WI38 (cell line): ENCODE results near the gene DNMT3L.
"Not testable (repeated sequence)": the region's sequence is repeated elsewhere in the genome, so short reads cannot be mapped to it uniquely, and the experiment has no call there.

ENCODE experiments used
- H3K4me3 ChIP-seq: 2 replicates; pipeline ENCODE4 v1.5.1; 2011; ENCODE audit warnings: low read depth, mild to moderate bottlenecking, control low read depth, low read length

The DNMT3L gene

DNA sequence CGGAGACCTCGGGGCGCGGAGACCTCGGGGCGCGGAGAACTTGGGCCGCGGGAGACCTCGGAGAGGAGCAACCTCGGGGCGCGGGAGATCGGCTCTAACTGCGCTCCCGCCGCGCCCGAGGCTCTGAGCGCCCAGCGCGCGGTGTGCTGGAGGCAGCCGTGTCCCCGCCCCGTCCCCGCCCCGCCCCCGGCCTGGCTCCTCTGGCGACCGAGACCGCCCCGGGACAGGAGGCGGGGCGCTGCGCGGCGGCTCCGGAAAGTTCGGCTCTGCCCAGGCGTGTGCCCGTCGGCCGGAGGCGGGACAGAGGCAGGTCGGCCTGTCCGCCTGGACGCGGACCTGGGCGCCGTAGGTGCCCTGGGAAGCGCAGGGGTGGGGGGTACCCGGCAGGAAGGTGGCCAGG lies 20.9 kb downstream of the DNMT3L start, which contains the start of gene ICOSLG:
Gene ICOSLG (minus strand): TSS at position 102 of the 400 bp plus-strand sequence. CDS start 126 bp downstream, outside the sequence.
- H3K4me3 ChIP-seq = not testable (repeated sequence)

DNA sequence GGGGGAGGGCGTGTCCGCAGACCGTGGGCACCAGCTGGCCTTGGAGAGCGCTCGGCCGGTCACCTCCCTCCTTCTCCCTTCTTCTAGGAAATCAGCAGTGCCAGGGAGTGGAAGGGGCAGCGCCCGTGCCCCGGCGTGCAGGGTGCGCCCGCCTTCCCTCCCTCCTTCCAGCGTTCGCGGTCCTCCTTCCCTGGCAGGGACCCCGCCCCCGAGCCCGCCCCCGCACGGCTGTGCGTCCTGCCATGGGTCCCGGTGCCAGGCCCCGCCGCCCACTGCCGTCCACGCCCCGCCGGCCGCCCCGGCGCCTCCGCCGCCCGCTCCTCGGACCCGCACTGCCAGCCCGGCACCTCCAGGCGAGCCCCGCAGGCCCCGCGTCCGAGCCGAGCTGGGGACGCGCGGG lies 21.3 kb downstream of the DNMT3L start:
- H3K4me3 ChIP-seq = not testable (repeated sequence)

DNA sequence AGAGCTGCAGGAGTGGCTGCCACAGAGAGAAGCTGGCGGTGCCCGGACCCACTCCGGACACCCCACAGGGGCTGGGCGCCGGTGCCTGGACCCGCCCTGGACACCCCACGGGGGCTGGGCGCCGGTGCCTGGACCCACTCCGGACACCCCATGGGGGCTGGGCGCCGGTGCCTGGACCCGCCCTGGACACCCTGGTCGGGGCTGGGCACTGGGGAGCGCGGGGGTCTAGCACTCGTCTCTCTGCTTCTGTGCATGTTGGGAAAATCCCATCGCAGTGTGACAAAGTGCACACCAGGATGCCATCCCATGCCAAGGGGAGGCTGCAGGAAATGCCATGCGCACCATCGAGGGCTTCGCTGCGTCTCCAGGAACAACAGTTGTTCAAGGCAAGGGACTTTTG lies 32.1 kb downstream of the DNMT3L start:
- not testable (repeated sequence) for H3K4me3 ChIP-seq

DNA sequence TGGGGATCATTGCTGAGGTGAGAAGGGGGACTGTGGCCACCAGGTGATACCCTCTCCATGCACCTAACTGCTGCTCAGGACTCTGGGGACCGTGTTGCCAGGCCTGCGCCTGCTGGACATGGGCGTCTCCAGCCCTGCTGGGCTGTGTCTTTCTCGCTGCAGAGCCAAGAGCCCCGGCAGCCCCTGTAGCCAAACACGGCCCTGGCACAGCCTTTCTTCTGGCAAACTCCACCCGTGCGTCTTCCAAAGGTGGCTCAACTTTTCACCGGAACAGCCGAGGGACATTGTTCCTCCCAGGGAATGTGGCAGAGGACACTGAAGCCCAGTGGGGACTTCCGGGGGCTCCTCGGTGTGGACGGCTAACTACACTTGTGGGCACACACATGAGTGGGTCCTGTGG lies 33.6 kb downstream of the DNMT3L start:
- H3K4me3 ChIP-seq = not testable (repeated sequence)

DNA sequence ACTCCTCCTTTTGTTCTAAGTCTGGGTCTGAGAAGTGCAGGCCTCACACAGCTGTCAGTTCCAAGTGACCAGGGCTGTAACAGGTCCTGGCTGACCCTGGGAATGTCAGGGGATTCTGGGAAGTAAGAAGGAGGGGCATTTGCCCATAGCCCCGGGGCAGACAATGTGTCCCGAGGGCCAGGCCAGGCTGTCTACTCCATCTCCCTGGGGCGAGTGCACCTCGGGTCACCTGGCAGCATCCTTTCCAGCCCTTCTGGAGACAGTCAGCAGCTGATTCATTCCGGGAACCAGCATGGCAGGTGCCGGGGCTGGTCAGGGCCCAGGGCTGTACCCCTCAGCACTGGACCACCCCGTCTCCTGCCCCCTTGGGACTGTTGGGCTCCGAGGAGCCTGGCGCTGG lies 34.1 kb downstream of the DNMT3L start:
- not testable (repeated sequence) for H3K4me3 ChIP-seq

DNA sequence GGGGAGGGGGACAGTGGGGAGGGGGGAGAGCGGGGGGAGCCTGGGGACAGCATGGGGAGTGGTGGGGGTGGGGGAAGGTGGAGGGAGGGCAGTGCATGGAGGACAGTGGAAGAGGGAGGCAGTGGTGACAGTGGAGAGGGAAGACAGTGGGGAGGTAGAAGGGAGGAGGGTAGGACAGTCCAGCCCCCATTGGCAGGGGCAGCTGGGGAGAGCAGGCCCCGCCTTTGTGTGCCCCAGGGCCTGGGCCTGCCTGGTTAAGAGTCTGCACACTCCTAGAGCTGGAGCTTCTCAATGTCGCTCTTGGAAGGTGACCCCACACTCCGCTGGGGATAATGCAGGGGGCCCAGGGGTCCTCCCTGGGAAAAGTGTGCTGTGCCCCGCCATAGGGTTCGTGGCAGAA lies 36.1 kb downstream of the DNMT3L start:
- H3K4me3 ChIP-seq = not testable (repeated sequence)

DNA sequence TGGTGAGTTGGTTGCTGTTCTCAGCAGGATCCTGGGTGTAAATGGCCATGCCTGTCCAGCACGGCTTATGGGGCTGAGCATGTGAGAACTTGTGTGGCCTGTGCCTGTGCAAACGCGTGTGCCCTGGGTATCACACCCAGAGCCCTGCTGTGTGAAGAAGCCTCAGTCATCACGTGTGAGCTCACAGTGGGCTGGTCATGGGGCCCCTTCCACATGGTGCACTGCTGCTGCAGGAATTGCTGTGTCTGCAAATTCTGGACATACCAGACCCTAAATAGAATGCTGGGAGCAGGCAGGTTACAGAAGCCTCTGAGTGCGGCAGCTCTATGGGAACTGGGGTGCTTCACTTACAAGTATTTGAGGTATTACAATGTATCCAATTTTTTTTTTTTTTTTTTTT lies 38.4 kb downstream of the DNMT3L start:
- not testable (repeated sequence) for H3K4me3 ChIP-seq

DNA sequence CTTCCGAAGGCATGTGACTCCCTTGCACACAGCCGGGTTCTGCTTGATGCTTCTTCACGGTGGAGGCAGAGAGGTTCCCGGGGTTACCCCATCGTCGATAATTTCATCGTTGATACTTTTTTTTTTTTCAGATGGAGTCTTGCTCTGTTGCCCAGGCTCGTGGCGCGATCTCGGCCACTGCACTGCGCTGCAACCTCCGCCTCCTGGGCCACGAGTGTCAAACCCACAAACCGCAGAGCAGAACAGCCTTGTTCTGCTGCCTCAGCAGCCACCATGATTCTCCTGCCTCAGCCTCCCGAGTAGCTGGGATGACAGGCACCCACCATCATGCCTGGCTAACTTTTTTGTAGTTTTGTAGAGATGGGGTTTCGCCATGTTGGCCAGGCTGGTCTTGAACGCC lies 41.0 kb downstream of the DNMT3L start:
- not testable (repeated sequence) for H3K4me3 ChIP-seq

DNA sequence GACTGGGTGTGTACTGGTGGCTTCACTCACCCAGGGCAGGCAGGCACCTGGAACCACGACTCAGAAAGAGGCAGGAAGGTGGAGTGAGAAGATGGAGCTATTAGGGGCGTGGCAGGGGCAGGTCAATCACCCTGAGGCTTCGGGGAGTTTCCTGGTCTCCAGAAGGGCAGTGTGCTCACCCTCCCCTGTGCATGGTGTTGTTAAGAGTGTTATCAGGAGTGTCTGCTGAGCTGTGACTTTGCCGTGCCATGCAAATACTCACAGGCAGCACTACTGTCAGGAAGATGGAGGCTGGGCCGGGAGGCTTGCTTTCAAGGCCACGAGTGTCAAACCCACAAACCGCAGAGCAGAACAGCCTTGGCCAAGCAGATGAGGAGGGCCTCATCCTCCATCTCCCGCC lies 43.2 kb downstream of the DNMT3L start:
- H3K4me3 ChIP-seq = not testable (repeated sequence)

DNA sequence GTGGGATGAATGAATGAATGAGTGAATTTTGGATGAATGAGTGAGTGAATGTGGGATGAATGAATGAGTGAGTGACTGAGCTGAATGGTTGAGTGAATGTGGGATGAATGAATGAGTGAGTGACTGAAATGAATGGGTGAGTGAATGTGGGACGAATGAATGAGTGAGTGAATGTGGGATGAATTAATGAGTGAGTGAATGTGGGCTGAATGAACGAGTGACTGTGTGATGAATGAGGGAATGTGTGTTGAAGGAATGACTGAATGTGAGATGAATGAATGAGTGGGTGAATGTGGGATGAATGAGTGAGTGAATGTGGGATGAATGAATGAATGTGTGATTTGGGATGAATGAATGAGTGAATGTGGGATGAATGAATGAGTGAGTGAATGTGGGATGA lies 49.7 kb downstream of the DNMT3L start:
- not testable (repeated sequence) for H3K4me3 ChIP-seq

DNA sequence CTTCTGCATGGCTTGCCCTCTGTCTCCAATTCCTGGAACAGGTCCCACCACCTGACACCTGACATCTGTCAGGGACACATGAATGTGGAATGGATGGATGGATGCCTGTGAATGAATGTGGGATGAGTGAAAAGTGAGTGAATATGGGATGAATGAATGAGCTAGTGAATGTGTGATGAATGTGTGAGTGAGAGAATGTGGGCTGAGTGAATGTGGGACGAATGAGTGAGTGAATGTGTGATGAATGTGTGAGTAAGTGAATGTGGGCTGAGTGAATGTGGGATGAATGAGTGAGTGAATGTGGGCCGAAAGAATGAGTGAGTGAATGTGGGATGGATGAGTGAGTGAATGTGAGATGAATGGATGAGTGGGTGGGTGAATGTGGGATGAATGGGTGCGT lies 50.1 kb downstream of the DNMT3L start:
- not testable (repeated sequence) for H3K4me3 ChIP-seq

DNA sequence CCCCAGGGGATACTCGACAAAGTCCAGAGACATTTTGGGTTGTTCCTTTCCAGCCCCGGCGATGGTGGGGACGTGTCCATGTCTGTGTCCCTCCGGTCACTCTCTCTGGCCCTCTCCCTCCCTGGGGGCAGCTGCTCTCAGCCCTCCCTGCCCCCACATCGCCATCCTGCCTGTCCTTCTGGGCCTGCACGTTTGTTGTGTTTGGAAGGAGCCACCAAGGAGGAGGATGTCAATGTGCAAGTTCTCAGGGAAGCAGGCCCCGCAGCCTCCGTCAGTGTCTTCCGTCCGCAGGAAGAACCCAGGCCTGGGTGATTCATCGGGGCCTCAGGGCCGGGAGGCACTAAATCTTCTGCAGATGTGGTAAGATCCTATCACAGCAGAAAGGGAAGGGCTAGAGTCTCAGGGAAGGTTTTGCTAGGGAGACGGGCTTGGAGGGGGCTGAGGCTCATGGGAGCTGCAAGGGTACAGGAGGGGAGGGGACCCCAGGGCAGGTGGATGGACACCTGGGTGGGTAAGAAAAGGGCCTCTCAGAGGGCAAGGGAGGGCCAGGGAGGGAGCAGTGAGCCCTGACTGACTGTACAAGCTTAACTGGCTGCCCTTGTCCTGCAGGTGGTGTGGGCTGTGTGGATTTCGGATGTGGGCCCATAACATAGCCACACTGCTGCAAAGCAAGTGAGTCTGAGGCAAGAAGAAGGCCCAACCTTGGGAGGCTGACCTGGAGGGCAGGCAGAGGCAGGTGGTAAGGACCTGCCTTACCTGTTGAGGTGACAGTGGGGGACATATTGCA lies 53.6 kb downstream of the DNMT3L start:
- not testable (repeated sequence) for H3K4me3 ChIP-seq

DNA sequence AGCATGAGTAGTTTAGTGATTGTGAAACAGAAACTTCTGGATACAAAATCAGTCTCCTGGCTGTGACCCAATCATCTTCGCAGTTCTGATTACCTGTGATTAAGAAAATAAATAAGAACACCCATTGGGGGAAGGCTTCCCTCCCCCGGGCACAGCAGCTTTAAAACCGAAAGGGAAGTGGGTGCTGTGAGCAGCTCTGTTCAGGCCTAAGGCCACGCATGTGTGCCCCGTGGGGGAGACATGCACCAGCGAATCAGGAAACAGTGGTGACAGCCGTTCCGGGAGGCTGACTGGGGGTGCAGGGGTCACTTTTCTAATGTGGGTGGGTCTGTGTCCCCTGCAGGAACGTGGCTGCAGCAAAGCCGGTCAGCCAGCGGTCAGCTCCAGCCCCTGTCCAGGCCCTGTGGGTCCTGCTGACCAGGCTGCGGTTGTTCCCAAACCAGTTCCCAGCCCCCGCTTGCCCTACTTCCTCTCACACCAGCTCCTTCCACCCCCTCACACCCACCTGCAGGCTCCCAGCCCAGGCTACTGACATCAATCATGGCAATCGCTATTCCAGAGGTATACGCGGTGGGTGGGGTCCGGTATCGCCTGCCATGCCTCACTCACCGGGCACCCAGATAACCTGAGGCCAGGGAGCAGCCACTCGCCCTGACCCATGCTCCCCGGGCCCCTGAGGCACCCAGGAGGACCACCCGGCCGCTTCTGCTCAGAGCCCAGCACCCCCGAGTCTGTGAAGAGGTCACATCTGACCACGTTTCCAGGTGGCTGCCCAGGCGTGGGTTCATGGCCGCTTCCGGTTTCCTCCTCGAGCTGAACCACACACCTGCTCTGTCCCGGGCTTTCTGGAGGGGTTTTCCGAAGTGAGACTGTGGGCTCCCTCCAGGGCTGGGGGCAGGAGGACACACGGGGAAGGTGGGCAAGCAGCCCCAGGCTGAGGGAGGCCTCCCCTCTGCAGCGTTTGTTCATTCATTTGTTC lies 54.7 kb downstream of the DNMT3L start:
- H3K4me3 ChIP-seq = not testable (repeated sequence)

DNA sequence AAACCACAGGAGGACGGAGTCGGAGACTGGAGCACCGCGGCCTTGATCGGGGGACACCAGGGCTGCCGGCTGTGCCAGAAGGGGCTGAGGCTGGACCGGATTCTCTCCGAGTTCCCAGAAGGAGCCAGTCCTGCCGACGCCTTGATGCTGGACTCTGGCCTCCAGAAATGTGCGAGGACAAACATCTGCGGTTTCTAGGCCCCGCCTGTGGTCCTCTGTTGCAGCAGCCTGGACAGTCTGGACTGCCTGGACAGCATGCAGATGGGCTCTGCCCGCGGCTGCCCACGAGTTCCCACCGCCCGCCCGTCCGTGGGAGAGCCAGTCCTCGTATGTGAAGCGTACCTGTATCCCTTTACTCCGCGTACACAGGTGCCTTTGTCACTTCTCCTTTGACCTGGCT lies 55.5 kb downstream of the DNMT3L start:
- not testable (repeated sequence) for H3K4me3 ChIP-seq

DNA sequence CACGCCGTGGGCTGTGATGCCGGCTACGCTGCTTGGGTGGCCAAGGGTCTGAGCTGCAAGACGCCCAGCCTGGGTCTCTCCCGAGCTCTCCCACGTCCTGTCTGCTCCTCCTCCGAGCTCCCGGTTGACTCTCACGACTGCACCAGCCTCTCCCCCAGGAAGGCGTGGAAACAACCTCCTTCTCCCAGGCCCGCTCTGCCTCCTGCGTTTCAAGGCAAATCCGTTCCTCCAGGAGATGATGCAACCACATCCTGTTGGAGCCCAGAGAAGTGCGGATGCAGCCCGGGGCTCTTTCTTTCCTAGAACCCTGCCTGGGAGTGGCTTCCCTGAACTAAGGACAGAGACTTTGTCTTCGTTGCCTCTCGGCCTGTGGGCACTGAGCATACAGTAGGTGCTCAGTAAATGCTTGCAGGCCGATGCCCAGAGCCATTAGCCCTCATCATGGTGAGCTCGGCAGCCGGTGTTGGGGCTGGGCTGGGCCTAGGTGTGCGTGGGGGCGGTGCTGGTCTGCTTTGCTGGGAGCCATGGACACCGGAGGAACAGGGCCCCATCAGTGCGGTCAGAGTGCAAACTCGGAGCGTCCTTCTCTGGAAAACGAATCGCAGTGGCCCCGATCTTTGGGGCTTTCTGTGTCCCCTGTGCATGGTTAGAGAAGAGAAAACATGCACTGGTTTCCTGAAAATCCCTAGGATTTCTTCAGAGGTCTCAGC lies 59.0 kb downstream of the DNMT3L start:
- not testable (repeated sequence) for H3K4me3 ChIP-seq

DNA sequence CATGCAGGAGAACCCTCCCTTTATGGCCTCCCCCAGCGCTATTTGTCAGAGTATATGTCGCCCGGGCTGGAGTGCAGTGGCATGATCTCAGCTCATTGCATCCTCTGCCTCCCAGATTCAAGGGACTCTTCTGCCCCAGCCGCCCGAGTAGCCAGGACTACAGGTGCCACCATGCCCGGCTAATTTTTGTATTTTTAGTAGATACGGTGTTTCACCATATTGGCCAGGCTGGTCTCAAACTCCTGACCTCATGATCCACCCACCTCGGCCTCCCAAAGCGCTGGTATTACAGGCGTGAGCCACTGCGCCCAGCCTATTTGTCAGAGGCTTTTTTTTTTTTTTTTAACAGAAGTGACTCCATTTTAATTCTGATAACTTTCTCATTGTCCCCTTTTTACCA lies 61.7 kb downstream of the DNMT3L start:
- H3K4me3 ChIP-seq = not testable (repeated sequence)
